ENCODE results near the gene UGCG.
"Not testable (repeated sequence)": the region's sequence is repeated elsewhere in the genome, so short reads cannot be mapped to it uniquely, and the experiment has no call there.

Gene UGCG

GRCh38 chr9:111895996-111896941 lies at the start of gene UGCG:
Gene UGCG (plus strand): TSS chr9:111896814. CDS start chr9:111897216, 402 bp downstream.
- no peak for FAIRE-seq

GRCh38 chr9:111851553-111851952 lies 45.1 kb upstream of the UGCG start:
- no peak for FAIRE-seq

GRCh38 chr9:111852291-111852690 lies 44.3 kb upstream of the UGCG start:
- FAIRE-seq, result no peak

GRCh38 chr9:111853450-111853827 lies 43.2 kb upstream of the UGCG start:
- FAIRE-seq, result no peak

GRCh38 chr9:111854799-111855198 lies 41.8 kb upstream of the UGCG start:
- no peak for FAIRE-seq

- FAIRE-seq, result no peak
Observed at GRCh38 chr9:111857555-111858211, 38.9 kb upstream of the UGCG start.

- no peak for FAIRE-seq
Observed at GRCh38 chr9:111860443-111860842, 36.2 kb upstream of the UGCG start.

- no peak for FAIRE-seq
Observed at GRCh38 chr9:111863636-111864035, 33.0 kb upstream of the UGCG start.

GRCh38 chr9:111866976-111867375 lies 29.6 kb upstream of the UGCG start:
- FAIRE-seq, result no peak

- FAIRE-seq, result no peak
Observed at GRCh38 chr9:111868475-111868874, 28.1 kb upstream of the UGCG start.

- no peak for FAIRE-seq
Observed at GRCh38 chr9:111870774-111871498, 25.7 kb upstream of the UGCG start.

GRCh38 chr9:111871499-111871855 lies 25.1 kb upstream of the UGCG start:
- FAIRE-seq, result no peak

GRCh38 chr9:111872886-111873285 lies 23.7 kb upstream of the UGCG start:
- no peak for FAIRE-seq

- FAIRE-seq, result no peak
Observed at GRCh38 chr9:111873901-111874300, 22.7 kb upstream of the UGCG start.

GRCh38 chr9:111874500-111874899 lies 22.1 kb upstream of the UGCG start:
- FAIRE-seq, result no peak

- FAIRE-seq, result not testable (repeated sequence)
Observed at GRCh38 chr9:111875291-111875690, 21.3 kb upstream of the UGCG start.

GRCh38 chr9:111875691-111876090 lies 20.9 kb upstream of the UGCG start:
- not testable (repeated sequence) for FAIRE-seq

GRCh38 chr9:111876179-111876578 lies 20.4 kb upstream of the UGCG start:
- FAIRE-seq, result no peak

- FAIRE-seq, result no peak
Observed at GRCh38 chr9:111877420-111877819, 19.2 kb upstream of the UGCG start.

- no peak for FAIRE-seq
Observed at GRCh38 chr9:111878946-111879345, 17.7 kb upstream of the UGCG start.

- FAIRE-seq, result no peak
Observed at GRCh38 chr9:111886983-111887718, 9.5 kb upstream of the UGCG start.

GRCh38 chr9:111890334-111890733 lies 6.3 kb upstream of the UGCG start:
- no peak for FAIRE-seq

GRCh38 chr9:111890867-111891266 lies 5.7 kb upstream of the UGCG start:
- not testable (repeated sequence) for FAIRE-seq
